ENCODE results near the gene GFOD1.

DNA sequence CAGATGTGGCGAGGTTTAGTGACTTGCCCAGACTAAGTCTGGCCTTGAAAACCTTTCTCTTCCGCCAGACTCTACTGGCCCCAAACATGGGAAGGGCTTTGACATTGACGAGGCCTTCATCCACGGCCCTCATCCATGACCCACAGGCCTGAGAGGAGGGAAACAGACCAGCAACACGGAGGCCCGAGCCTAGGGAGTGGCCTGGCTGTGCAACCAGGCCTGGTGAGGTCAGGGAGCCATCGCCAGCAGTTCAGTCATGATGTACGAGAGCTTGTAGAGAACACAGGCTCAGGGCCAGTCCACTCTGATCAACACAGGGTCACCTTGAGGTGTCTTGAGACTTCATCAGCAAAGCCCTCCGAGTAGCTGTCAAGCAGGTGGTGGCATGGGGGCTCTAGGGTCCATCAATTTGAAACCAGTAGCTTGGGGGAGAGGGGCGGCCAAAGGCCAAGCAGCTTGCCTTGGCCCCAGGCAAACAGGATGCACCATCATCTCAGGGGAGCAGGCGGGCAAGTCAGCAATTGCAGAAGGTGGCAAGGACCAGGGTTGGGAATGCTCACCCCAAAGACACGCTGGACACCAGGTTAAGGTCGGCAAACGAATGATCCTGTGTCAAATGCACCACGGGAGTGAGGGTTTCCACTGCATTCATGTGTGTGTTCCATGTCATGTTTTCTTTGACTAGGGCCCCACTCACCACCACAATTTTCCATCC, 36.1 kb downstream of the GFOD1 start:
- TF ChIP-seq, protein P1, sequence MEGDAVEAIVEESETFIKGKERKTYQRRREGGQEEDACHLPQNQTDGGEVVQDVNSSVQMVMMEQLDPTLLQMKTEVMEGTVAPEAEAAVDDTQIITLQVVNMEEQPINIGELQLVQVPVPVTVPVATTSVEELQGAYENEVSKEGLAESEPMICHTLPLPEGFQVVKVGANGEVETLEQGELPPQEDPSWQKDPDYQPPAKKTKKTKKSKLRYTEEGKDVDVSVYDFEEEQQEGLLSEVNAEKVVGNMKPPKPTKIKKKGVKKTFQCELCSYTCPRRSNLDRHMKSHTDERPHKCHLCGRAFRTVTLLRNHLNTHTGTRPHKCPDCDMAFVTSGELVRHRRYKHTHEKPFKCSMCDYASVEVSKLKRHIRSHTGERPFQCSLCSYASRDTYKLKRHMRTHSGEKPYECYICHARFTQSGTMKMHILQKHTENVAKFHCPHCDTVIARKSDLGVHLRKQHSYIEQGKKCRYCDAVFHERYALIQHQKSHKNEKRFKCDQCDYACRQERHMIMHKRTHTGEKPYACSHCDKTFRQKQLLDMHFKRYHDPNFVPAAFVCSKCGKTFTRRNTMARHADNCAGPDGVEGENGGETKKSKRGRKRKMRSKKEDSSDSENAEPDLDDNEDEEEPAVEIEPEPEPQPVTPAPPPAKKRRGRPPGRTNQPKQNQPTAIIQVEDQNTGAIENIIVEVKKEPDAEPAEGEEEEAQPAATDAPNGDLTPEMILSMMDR (conservative IDR thresholded peaks at IDR 0.05; ENCODE audit: low read depth, low read length) = no peak
- TF ChIP-seq RFX5 (IDR thresholded peaks at IDR 0.05; ENCODE audit: low read depth, low read length) = no peak
- TF ChIP-seq CEBPB (IDR thresholded peaks at IDR 0.05; ENCODE audit: low read depth, low read length) = no peak
- TF ChIP-seq MXI1 (IDR thresholded peaks at IDR 0.05; ENCODE audit: borderline replicate concordance, low read depth, low read length) = no peak
- no peak for TF ChIP-seq RAD21 (IDR thresholded peaks at IDR 0.05; ENCODE audit: low read length)
- TF ChIP-seq SMC3 (IDR thresholded peaks at IDR 0.05; ENCODE audit: low read depth, low read length) = no peak
- no peak for TF ChIP-seq POLR2A (IDR thresholded peaks at IDR 0.05; ENCODE audit: low read depth, low read length)
- TF ChIP-seq, protein P2, sequence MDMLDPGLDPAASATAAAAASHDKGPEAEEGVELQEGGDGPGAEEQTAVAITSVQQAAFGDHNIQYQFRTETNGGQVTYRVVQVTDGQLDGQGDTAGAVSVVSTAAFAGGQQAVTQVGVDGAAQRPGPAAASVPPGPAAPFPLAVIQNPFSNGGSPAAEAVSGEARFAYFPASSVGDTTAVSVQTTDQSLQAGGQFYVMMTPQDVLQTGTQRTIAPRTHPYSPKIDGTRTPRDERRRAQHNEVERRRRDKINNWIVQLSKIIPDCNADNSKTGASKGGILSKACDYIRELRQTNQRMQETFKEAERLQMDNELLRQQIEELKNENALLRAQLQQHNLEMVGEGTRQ (IDR thresholded peaks at IDR 0.05; ENCODE audit: low read depth, low read length) = no peak
- TF ChIP-seq MAZ (IDR thresholded peaks at IDR 0.05; ENCODE audit: borderline replicate concordance, low read depth, low read length) = no peak
